OCI-LY3 (cell line): ENCODE results near the gene RFX2.

ENCODE experiments used
- H2AFZ ChIP-seq: fragments of 200-600, 300-600 bp; shearing (Covaris generic); 2 replicates; pipeline ENCODE4 v1.6.0; 2014; ENCODE audit warnings: antibody characterized with exemption, low read depth, low read length
- H3K27ac ChIP-seq: fragments of 200-600, 300-600 bp; sonication (generic); 2 replicates; pipeline ENCODE4 v1.5.1; 2014; ENCODE audit warnings: mild to moderate bottlenecking, low read length, moderate library complexity, mixed read lengths
- H3K27me3 ChIP-seq: fragments of 200-600, 300-600 bp; sonication (generic); 2 replicates; pipeline ENCODE4 v1.6.1; 2014; ENCODE audit warnings: low read depth, low read length, mixed read lengths
- H3K36me3 ChIP-seq: fragments of 200-600, 300-600 bp; sonication (generic); replicated peaks from 2 replicates; pipeline ENCODE3; 2014; ENCODE audit warnings: low read depth, low read length, mixed read lengths
- H3K4me1 ChIP-seq: fragments of 300-600, 200-600 bp; sonication (generic); 2 replicates; pipeline ENCODE4 v1.6.1; 2014; ENCODE audit warnings: low read length, mixed read lengths
- H3K4me2 ChIP-seq: fragments of 200-600, 300-600 bp; sonication (generic); 2 replicates; pipeline ENCODE4 v1.6.1; 2014; ENCODE audit warnings: low read length, mixed read lengths
- H3K4me3 ChIP-seq: fragments of 300-600, 200-600 bp; sonication (generic); 2 replicates; pipeline ENCODE4 v1.5.1; 2014; ENCODE audit warnings: antibody characterized with exemption, mild to moderate bottlenecking, low read length, moderate library complexity
- H3K79me2 ChIP-seq: fragments of 300-600, 200-600 bp; shearing (Covaris generic); 2 replicates; pipeline ENCODE4 v1.6.1; 2014; ENCODE audit warnings: mild to moderate bottlenecking, low read length, mixed read lengths
- H3K9ac ChIP-seq: fragments of 300-600, 200-600 bp; shearing (Covaris generic); 2 replicates; pipeline ENCODE4 v1.6.0; 2014; ENCODE audit warnings: mild to moderate bottlenecking, low read length, moderate library complexity
- H3K9me3 ChIP-seq: fragments of 200-600, 300-600 bp; shearing (Covaris generic); 2 replicates; pipeline ENCODE4 v1.6.1; 2014; ENCODE audit warnings: low read length, mixed read lengths; ENCODE audit not compliant: insufficient read depth
- H4K20me1 ChIP-seq: fragments of 200-600, 300-600 bp; sonication (generic); 2 replicates; pipeline ENCODE4 v1.6.1; 2016; ENCODE audit warnings: low read length, mixed read lengths; ENCODE audit not compliant: insufficient read depth
- CTCF ChIP-seq: fragments of 200-600, 300-600 bp; sonication (generic); IDR thresholded peaks from 2 replicates; pipeline ENCODE4 v1.5.1; 2014; ENCODE audit warnings: antibody characterized with exemption, low read length, low read depth
- EZH2phosphoT487 ChIP-seq: fragments of 200-600 bp; shearing (Covaris generic); IDR thresholded peaks from 2 replicates; pipeline ENCODE4 v1.6.1; 2018; ENCODE audit warnings: antibody characterized with exemption, mixed run types, low read depth

Gene RFX2

GRCh38 chr19:6023085-6023682, 87.1 kb downstream of the RFX2 start:
- Histone ChIP-seq H2AFZ (no peak overlapping the region), H3K79me2 (no peaks in the 10 kb centered on the region), H3K4me1 (peaks cover 6% of the 10 kb centered on the region; the same call in 1 of the 2 replicates), H3K27ac (no peak overlapping the region), H3K9me3 (no peaks in the 10 kb centered on the region), H3K4me2 (no peak overlapping the region), H3K36me3 (no peaks in the 10 kb centered on the region), H3K4me3 (no peak overlapping the region), H3K27me3 (no peaks in the 10 kb centered on the region), H3K9ac (no peak overlapping the region), H4K20me1 (no peaks in the 10 kb centered on the region)
- no peak for TF ChIP-seq CTCF
- no peak for TF ChIP-seq EZH2phosphoT487

- Histone ChIP-seq H3K27ac (no peak overlapping the region), H3K79me2 (no peaks in the 10 kb centered on the region), H2AFZ (no peak overlapping the region), H3K4me1 (peaks cover 6% of the 10 kb centered on the region; the same call in 1 of the 2 replicates), H3K9ac (no peak overlapping the region; the same call in 1 of the 2 replicates), H3K27me3 (no peaks in the 10 kb centered on the region), H3K4me3 (peak overlapping the region; percentile 31; the same call in 1 of the 2 replicates), H3K9me3 (no peaks in the 10 kb centered on the region), H3K36me3 (no peaks in the 10 kb centered on the region), H4K20me1 (no peaks in the 10 kb centered on the region), H3K4me2 (peak overlapping the region; percentile 61)
- TF ChIP-seq EZH2phosphoT487 (no peak), CTCF (no peak; the same call in 1 of the 2 replicates)
Observed at GRCh38 chr19:6022570-6023064, 87.7 kb downstream of the RFX2 start.

- H3K36me3 ChIP-seq = no peaks in the 10 kb centered on the region
- peak; percentile 95 for TF ChIP-seq CTCF
- TF ChIP-seq EZH2phosphoT487 = no peak
- H3K9me3 ChIP-seq = no peaks in the 10 kb centered on the region
- no peak overlapping the region for H3K27ac ChIP-seq
- no peak overlapping the region; the same call in 1 of the 2 replicates for H3K9ac ChIP-seq
- H3K79me2 ChIP-seq = no peaks in the 10 kb centered on the region
- H3K4me1 ChIP-seq = peaks cover 6% of the 10 kb centered on the region; the same call in 1 of the 2 replicates
- peak overlapping the region; percentile 31; the same call in 1 of the 2 replicates for H3K4me3 ChIP-seq
- peak overlapping the region; percentile 61 for H3K4me2 ChIP-seq
- H4K20me1 ChIP-seq = no peaks in the 10 kb centered on the region
- H2AFZ ChIP-seq = no peak overlapping the region
- H3K27me3 ChIP-seq = no peaks in the 10 kb centered on the region
Observed at GRCh38 chr19:6021878-6022569, 88.3 kb downstream of the RFX2 start.
